Epithelial cell of prostate (primary cell): ENCODE data around the gene FDXR.

ENCODE experiments used
- DNase-seq: peaks from one replicate; pipeline ENCODE4 v3.0.0-alpha.2; 2011; ENCODE audit warnings: low read depth, low spot score
- H3K27ac ChIP-seq: fragments of 450-650 bp; 2 replicates; pipeline ENCODE4 v1.5.1; 2017; ENCODE audit warnings: mild to moderate bottlenecking

The FDXR gene

DNA sequence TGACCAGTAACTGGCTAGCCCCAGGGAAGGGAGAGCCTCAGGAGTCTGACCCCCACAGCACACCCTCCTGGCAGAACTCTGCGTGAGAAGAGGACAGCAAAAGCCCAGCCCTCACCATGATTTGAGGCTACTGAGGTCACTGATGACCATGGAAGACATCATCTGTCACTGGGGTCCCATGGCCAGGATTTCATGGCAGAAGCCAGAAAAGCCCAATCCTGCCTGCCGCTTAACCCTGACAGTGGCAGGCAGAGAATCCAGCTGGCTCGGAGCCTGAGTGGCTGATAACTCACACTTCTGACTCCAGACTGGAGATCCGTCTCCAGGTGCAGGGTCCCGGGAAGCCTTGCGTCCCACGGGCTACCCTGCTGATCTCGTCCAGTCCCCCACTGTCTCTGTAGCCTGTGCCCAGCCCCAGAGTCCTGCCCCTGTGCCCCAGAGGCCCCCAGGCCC, 30.6 kb downstream of the FDXR start:
- DNase-seq = no peak
- H3K27ac ChIP-seq = no peak overlapping the region

DNA sequence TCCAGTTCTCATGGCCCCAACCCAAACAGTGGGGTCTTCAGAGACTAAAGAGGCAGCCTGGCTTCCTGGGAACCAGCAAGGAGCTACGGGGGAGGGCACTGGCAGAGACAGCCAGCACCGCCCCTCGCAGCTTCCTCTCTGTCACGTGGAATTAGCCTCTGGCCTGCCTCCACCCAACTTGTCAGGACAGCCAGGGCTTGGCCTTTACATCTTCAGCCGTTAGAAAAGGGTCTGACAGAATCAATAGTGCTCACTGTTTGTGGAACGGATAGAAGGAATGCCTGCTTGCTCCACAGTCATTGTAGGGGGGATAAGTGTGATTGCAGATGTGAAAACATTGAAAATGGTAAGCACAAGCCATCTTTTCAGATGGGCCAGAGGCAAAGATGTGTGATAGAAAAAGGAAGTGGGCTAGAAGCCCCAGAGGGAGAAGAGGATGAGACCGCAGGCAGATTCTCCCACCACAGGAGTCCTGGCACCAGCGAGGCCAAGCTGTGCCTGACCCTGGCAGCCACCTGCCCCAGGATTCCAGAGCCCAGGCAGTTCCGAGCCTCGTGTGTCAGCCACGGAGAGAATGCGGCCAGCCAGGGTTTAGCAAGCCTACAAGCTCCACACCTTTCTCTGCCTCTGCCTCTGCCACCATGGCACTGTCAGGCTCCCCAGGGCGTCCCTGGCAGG, 31.7 kb downstream of the FDXR start:
- DNase-seq = no peak
- no peak overlapping the region for H3K27ac ChIP-seq

DNA sequence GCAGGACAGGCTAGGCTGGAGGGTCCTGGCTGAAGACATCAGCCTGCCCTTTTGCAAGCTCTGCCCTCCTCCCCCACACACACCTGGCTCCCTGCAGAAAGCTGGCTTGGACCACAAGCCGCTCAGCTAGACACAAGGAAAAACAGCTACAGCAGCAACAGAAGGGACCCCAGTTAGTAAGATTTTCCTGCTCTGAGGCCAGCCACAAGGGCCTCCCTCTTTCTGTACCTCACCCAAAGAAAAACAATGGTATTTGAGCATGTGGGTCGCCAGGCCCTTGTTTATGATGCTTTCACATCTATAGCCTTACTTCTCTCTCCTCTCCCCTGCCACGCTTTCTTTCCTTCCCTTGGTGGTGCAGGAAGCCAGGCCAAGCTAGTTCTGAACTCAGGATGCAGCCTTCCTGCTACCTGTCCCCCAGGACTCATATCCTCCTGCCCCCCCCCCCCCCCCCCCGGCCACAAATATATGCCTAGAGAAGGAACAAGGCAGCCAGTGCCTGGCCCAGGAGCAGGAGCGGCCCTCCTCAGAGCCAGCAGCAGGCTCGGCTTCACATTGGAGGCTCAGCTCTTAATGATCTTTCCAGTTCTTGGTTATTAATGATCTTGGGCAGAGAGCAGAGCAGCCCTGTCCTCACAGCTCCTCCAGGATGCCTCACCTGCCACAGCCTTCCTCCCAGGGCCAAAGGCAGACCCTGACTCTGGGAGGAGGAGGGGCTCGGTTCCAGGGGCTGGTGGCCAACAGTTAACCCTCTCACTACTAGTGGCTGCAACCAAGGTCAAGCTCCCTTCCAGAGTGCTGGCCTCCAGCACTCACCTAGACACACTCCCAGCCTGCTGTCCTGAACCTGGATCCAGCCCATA, 32.6 kb downstream of the FDXR start:
- no peak for DNase-seq

DNA sequence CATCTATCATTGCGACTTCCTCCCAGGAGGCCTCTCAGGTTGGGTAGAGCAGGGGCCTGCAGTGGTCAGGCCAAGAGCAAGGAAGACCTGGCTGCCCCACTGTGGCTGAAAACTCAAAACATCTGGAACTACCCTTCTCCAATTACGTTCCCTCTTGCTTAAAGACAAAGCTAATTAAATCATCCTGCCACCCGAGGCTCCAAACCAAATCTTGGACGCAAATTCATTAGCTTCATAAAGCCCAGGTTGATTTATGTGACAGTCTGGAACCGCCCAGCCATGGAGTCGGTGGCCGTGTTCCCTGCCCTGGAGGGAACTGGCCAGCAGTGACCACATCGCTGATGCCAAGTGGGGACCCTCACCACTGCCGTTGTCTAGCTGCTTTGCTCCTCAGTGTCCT, 34.5 kb downstream of the FDXR start:
- no peak for DNase-seq
- no peak overlapping the region for H3K27ac ChIP-seq

More for the DNA sequence above, 32.6 kb downstream of the FDXR start:
- no peak overlapping the region for H3K27ac ChIP-seq

DNA sequence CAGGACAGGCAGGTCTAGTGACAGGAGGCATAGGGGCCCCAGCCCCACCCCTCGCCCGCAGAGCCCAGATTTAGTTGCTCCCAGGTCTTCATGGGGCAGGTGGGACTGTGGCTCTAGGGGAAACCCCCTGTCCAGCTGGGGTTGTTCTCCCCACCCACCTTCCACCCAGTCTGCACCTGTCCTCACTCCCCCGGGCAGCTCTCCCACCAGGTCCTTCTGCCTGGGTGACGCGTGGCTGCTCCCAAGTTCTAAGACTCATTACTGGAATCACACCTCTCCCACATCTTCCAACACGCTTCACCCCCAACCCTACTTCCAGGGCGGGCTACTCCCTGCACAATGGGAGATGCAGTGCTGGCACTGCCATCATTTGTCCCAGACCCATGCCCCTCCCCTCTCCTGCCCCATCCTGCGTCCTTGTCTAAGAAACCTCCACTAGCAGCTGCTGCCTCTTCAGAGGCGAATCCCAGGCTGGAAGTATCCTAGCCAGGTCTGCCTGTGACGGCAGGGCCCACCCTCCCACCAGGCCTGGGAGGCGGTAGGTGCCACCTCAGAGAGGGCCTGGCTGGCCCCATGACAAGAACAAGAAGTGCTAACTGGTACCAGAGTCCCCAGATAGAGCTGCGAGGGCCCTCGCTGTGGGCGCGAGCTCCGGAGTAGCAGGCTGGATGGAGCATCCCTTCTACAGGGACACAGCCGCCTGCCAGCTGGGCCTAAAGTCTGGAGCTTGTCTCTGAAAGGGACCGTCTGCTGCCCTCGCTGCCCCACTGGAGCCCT, 35.9 kb downstream of the FDXR start:
- DNase-seq = no peak
- no peak overlapping the region for H3K27ac ChIP-seq

DNA sequence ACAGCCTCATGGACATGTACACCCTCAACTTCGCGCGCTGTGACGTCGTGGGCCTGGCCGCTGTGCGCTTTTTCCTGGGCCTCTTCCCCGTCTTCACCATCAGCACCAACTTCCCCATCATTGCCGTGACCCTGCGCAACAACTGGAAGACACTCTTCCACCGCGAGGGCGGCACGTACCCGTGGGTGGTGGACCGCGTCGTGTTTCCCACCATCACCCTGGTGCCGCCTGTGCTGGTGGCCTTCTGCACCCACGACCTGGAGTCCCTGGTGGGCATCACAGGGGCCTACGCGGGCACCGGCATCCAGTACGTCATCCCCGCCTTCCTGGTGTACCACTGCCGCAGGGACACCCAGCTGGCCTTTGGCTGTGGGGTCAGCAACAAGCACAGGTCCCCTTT, 36.6 kb downstream of the FDXR start:
- no peak overlapping the region for H3K27ac ChIP-seq
- DNase-seq = no peak

DNA sequence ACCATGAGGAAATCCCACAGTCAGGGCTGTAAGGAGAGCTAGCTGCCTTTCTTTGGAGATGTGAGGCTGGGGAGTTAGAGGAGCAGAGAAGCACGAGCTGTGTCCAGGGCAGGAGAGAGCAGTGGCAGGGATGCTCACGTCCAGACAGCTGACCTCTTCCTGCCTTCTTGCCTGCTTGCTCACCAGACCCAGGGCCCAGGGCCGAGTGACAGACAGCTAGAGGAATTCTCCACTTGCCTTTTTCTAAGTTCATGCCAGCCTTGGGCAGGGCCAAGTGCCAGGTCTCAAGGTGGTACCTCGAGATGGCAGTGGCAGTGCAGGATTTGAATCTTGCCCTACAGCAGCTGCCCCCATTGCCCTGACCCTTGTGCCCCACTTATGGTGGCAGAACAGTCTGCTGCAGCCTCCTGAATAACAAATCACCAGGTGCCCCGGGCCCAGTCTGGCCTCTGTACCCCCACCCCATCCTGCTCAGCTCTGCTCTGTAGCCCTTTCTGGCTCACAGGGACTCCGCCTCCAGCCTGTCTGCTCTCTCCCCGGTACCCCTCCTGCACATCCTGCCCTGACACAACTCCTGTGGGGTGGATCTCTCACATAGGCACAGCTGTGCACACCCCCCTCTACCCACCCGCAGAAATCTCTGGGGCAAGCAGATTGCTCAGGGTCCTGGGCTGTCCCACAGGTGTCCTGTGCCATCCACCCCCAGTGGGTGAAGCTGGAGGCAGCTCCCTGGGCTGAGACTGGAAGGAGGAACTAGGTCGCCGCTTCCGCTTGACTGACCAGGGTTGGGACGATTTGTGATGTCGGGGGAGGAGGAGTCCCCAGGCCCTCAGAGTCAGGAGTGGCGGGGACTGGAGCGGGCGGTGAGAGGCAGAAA, 39.1 kb downstream of the FDXR start:
- no peak for DNase-seq
- H3K27ac ChIP-seq = no peak overlapping the region

DNA sequence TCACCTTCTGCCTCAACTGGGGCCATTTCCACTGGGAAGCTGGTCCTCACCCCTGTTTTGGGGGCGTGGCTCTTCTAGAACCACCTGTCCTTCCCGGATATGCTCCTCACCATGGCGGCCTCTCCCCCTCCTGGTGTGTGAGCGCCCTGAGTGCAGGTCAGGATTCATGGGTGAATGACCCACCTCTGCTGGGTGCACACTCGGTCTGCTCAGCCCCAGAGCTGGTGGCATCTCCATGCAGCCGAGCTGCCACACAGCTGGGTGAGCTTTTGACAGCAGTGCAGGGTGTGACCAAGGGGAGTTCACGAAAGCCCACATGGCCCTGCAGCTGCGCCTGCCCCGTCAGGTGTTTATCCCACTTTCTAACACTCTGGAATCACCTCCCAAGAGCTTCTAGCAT, 40.4 kb downstream of the FDXR start:
- no peak overlapping the region for H3K27ac ChIP-seq
- no peak for DNase-seq

DNA sequence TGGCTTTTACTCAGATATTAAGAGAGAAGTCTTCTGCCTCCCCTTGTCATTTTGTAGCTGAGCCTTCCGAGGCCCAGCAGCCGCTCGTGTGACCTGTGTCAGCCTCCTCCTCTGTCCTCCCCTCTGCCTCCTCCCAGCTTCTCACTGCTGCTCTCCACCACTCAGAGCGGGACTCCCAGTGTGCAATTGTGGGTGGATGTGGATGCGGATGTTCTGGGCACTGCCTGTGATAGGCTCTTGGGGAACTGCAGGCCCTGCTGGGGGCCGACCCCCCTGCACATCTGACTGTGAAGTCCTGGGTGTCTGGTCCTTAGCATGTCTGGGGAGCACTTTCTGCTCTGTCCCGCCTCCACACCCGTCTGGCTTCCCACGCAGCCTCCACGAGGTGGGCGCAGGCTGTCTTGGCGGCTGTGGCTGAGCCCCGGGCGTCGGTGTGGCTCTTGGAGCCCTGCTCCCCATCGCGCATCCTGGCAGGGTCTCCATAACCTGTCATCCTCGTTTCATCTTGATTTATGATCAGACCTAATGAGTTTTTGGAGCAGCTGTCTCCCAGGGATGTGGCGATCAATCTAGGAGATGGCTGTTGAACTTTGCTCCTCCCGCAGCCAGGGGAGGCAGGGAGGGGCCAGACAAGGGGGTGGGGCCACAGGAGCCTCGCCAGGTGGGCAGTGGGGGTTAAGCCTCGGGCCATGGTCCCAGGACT, 41.2 kb downstream of the FDXR start:
- no peak overlapping the region for H3K27ac ChIP-seq
- DNase-seq = no peak

DNA sequence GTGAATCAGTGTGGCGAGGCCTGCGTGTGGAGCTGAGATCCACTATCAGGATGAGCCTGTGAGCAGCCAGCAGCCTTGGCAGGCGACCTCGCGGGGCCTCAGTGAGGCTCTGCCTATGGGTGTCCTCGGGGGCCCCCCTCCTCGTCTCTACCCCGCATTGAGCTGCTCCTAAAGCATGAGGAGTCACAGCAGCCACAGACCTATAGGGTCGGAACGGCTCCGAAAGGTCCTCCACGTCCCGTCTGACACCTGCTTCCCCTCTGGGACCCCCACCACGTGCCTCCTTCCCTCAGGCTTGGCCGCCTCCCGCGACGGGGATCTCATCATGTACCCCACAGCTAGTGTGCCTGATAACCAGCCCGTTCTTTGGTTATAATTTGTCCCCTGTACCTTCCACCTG, 41.9 kb downstream of the FDXR start:
- no peak for DNase-seq
- no peak overlapping the region for H3K27ac ChIP-seq

DNA sequence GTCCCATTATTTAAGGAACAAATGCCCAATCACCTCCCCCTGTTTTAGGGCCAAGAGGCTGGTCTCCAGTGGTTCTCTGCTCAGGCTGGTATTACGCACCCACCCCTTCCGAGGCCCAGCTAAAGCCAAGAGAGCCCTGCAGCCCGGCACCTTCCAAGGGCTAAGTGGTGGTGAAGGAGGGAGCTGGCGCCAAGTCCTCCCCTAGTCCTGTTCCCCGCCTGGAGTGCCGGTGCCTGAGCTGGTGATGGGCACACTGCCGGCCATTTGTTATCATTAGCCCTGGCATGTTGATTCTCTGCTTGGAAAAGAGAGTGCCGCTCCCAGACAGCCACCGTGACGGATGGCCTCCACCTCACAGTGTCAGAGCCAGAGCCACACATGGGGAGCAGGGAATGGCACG, 45.0 kb downstream of the FDXR start:
- DNase-seq = no peak
- no peak overlapping the region for H3K27ac ChIP-seq

DNA sequence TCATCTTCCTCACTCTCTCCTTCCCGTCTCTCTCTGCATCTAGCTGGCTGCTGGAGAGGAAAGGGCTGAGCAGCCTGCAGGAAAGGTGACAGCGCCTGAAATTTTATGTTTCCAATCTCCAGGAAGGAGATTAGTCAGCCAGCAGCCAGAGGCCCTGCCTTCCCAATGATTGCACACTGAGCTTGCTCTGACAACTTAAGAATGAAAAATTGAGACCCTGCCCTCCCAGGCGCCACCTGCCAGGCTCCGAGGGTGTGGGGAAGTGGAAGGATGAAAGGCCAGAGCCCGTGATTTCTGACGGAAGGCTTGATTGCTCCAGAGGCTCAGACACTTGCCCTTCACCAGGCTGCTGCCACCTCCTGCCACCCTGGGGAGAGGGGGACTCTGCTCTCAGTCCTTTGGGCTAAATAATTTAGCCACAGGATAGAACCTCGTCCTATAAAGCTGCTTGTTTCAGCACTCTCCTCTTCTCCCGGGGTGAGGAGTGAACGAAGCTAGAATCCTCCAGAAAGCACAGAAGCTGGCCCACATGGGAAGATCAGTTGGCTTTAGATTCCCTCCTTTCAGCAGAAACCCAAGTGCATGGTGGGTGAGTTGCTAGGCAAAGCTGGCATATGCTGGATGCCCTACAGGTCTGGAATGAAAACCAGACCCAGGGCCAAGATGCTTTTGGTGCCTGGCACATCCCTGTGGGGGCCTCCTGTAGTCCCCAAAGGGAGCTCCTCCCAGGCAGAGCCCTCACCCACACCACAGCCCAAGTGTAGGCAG, 46.7 kb downstream of the FDXR start:
- H3K27ac ChIP-seq = no peak overlapping the region
- no peak for DNase-seq

DNA sequence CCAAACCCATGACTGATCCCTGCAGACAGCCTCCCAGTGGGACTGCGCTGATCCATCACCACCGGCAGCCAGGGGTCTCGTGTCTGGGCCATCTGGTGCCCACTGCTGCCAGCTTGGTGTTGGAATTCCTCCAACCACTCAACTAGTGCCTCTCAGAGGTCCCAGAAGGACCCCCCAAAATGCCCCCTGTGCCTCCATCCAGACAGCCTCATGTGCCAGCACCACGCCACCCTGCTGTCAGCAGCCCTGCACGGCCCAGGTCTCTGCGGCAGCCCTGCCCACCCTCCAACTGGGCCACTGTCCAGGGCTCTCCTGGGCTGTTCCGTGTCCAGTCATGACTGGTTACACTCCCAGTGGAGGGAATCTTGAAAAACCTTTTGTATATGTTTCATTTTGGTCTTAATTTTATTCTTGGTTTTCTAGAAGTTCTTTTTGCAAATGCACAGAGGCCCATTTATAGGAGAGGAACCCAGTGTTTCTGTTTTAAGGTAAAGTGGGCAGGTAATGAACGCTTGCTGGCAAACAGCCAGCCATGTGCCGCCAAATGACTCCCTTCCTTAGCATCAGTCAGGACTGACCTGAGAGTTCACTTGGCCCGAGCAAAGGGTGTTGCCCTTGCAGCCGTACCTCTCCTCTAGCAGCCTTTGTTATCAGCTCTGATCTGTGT, 47.7 kb downstream of the FDXR start:
- H3K27ac ChIP-seq = no peak overlapping the region
- no peak for DNase-seq

DNA sequence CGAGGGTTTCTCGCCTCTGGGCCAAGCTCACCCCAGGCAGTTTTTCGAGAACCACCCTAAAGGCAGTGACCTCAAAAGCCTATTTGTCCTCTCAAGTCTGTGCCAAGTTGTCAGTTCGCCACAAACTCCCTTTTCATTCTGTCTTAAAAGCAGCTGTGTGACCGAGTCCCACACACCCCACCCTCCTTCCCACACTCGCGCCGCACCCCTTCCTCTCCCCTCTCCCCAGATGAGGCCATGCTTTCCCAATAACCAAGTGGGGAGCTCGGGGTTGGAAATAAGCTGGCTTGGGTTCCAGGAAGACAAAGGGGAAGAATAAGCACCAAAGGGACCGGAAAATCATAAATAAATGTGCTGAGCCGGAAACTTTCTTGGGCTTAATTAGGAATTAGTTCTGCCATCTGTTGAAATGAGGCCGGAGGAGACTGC, 49.8 kb downstream of the FDXR start:
- DNase-seq = no peak

DNA sequence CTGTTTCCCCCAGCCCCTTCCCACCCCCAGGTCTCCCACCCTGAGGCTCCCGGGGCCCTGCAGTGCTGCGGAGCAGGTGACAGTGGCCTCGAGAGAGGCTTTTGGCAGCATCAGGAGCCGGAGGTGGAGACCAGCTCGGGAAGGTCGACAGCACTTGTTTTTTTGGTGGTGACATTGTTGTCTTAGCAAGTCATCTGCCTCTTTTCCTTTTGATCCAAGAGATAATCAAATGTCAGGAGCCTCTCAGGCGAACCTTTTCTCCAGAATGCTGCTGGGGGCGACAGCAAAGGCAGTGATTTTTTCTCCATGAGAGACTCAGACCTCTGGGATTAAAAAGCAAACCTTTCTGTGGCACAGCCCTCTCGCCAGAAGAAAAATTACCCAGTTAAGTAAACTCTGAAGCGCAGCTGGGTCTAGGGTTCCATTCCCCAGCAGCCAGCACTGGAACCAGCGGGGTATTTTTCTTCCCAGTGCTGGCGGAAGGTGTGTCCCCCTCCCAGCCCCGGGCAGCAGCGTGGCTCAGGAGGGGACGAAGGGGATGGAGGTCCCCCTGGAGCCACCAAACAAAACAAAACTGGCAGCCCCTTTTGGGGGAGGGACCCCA, 50.4 kb downstream of the FDXR start:
- H3K27ac ChIP-seq = no peak overlapping the region

More for the DNA sequence above, 49.8 kb downstream of the FDXR start:
- H3K27ac ChIP-seq = no peak overlapping the region

DNA sequence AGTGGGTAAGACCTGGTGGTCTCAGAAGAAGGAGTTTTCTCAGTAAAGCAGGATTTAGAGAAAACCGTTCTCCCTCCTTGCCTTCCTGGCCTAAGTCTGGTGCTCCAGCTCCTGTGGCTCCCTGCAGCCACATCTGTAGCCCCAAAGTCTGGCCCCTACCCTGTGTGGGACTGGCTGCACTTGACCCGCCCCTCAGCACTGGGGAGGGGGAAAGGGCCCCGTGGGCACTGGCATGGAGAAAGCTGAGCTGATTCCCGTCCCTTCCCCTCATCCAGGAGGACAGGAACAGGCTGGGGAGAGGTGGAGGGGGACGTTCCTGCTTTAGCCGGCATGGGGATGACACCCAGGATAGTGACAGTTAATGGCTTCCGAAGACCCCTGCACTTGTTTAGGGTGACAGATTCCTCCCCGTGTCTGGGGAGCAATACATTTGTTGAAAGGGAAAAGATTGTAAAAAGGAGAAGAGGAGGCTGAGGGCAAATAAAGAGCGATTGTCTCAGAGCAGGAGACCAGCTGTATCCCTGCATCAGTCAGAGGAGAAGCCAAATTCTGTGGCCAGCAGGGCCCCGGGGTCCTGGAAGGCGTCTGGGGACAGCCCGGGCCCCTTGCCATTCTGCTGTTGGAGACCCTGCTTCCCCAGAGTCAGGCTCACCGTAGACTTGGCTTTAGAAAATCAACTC, 51.0 kb downstream of the FDXR start:
- DNase-seq = no peak
- no peak overlapping the region for H3K27ac ChIP-seq

More for the DNA sequence above, 50.4 kb downstream of the FDXR start:
- no peak for DNase-seq

DNA sequence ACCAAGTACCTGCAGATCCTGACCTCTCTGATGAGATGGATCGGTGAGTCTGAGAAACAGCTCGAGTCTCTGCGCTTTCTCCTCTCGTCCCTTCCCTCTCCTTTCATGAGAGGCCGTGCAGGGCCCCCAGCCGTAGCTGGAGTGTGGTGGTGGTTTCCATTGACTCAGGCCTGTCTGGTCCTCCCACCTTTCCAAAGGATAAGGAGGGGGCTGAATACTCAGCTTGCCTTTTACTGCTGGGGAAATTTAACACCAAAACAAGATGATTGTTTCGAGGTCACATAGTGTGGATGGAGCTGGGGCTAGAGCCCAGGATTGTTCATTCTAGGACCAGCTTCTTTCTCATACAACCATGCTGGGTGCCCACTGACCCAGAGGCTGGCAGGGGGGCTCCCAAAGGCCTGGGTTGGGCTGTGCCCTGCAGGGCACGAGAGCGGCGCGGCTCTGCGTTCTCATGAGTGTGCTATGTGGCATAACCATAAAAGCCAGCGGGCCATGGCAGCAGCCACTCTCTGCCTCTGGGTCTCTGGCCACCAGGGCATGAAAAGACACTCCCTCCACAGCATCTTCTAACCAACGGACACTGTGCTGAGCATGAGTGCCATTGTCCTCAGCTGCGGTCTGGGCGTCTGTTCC, 52.9 kb downstream of the FDXR start:
- no peak for DNase-seq
- H3K27ac ChIP-seq = no peak overlapping the region
